HCT116 (cell line): ENCODE results near the gene DCTN5. TPM values are rescaled to one million over a fixed set of nuclear protein-coding genes. Genes with fewer than 3 reads are reported as not detected.

Experiments
- ATAC-seq: fragments of 200-7000 bp; cut with Tn5 transposase; 2 replicates; pipeline ENCODE4 v1.9.1; 2020; ENCODE audit warnings: mild to moderate bottlenecking, moderate library complexity
- BruUV-seq: library from RNA; stranded (reverse); fragments of 400-500 nt; replicated peaks from 2 replicates; lab custom pipeline; 2021; lab: Mats Ljungman, UMichigan
- CTCF ChIA-PET: fragments of 300-600 bp; sonication (Branson Sonifier 250); formaldehyde crosslinking; loops from one replicate; lab custom pipeline; 2021; ENCODE audit warnings: antibody characterized with exemption; lab: Charles Lee
- POLR2A ChIA-PET: fragments of 300-600, 350-600 bp; sonication (Branson Sonifier 250); formaldehyde crosslinking; loops from one replicate; lab custom pipeline; 2021; ENCODE audit warnings: antibody characterized with exemption; lab: Charles Lee
- RAD21 ChIA-PET, 2 experiments: fragments of 300-600 bp; sonication (Branson Sonifier 250); formaldehyde crosslinking; loops; one replicate each; lab custom pipeline; 2023; ENCODE audit warnings: low total read pairs in 2 of 2; ENCODE audit not compliant: uncharacterized antibody in 2 of 2, unreplicated experiment in 2 of 2, low non-redundant PET in 1 of 2; lab: Charles Lee
- DNase-seq: peaks from one replicate; pipeline ENCODE4 v3.0.0-alpha.2; 2010; ENCODE audit warnings: low read depth, low spot score
- H2AFZ ChIP-seq: fragments of 200-600 bp; shearing (Covaris generic), sonication (generic); 2 replicates; pipeline ENCODE4 v1.6.1; 2017; ENCODE audit warnings: low read depth, mixed run types, mixed read lengths, antibody characterized with exemption, low read length; ENCODE audit not compliant: poor library complexity, severe bottlenecking
- H3K27ac ChIP-seq: 2 replicates; pipeline ENCODE4 v1.5.1; 2012; ENCODE audit warnings: low read depth, low read length
- H3K27me3 ChIP-seq: fragments of 200-600 bp; sonication (generic); 2 replicates; pipeline ENCODE4 v1.6.1; 2016; ENCODE audit warnings: mixed run types, low read length, mixed read lengths; ENCODE audit not compliant: insufficient read depth
- H3K36me3 ChIP-seq, 2 experiments: fragments of 200-500 bp in 1 of 2; fragments of 200-600 bp in 1 of 2; sonication (Bioruptor generic) in 1 of 2; sonication (generic) in 1 of 2; 2 replicates each; pipeline versions ENCODE4 v1.5.1 to v1.6.1; 2014 to 2016; ENCODE audit warnings: low read length in 2 of 2, inconsistent platforms in 1 of 2, mixed read lengths in 1 of 2, mixed run types in 1 of 2; ENCODE audit not compliant: insufficient read depth in 2 of 2, control insufficient read depth in 1 of 2
- H3K4me1 ChIP-seq, 2 experiments: fragments of 200-600 bp in 1 of 2; sonication (generic) in 1 of 2; 2 replicates each; pipeline versions ENCODE4 v1.5.1 to v1.6.1; 2012 to 2017; ENCODE audit warnings: low read length in 2 of 2, inconsistent platforms in 1 of 2, mild to moderate bottlenecking in 1 of 2, mixed read lengths in 1 of 2, mixed run types in 1 of 2, moderate library complexity in 1 of 2; ENCODE audit not compliant: insufficient read depth in 2 of 2, control insufficient read depth in 1 of 2
- H3K4me2 ChIP-seq: fragments of 200-600 bp; sonication (generic); 2 replicates; pipeline ENCODE4 v1.6.1; 2017; ENCODE audit warnings: mixed run types, low read length, mixed read lengths
- H3K4me3 ChIP-seq, 2 experiments: fragments of 200-600 bp in 1 of 2; sonication (generic) in 1 of 2; replicated peaks in 1 of 2; 2 replicates each; pipeline ENCODE4 v1.5.1; 2011 to 2016; ENCODE audit warnings: low read length in 2 of 2, control low read depth in 1 of 2, low read depth in 1 of 2, mild to moderate bottlenecking in 1 of 2, mixed read lengths in 1 of 2, mixed run types in 1 of 2
- H3K79me2 ChIP-seq: fragments of 200-600 bp; sonication (generic); 2 replicates; pipeline ENCODE4 v1.6.1; 2017; ENCODE audit warnings: mild to moderate bottlenecking, mixed run types, low read length, moderate library complexity, mixed read lengths; ENCODE audit not compliant: insufficient read depth
- H3K9ac ChIP-seq: fragments of 200-600 bp; sonication (generic); 2 replicates; pipeline ENCODE4 v1.6.1; 2016; ENCODE audit warnings: low read length, mixed read lengths
- H3K9me2 ChIP-seq: fragments of 200-600 bp; sonication (generic), shearing (Covaris generic); 2 replicates; pipeline ENCODE4 v1.6.1; 2017; ENCODE audit warnings: mixed run types, mild to moderate bottlenecking, moderate library complexity; ENCODE audit not compliant: insufficient read depth
- H3K9me3 ChIP-seq, 2 experiments: fragments of 200-500 bp in 1 of 2; fragments of 200-600 bp in 1 of 2; sonication (Bioruptor generic) in 1 of 2; sonication (generic) in 1 of 2; 2 replicates each; pipeline ENCODE4 v1.6.1; 2014 to 2017; ENCODE audit warnings: low read length in 2 of 2, mixed read lengths in 2 of 2, inconsistent platforms in 1 of 2, low read depth in 1 of 2, mild to moderate bottlenecking in 1 of 2, mixed run types in 1 of 2, moderate library complexity in 1 of 2; ENCODE audit not compliant: control insufficient read depth in 1 of 2, insufficient read depth in 1 of 2
- H4K20me1 ChIP-seq: fragments of 200-600 bp; sonication (generic), shearing (Covaris generic); 2 replicates; pipeline ENCODE4 v1.6.1; 2017; ENCODE audit warnings: mixed run types, mild to moderate bottlenecking, moderate library complexity; ENCODE audit not compliant: insufficient read depth
- CBX3 ChIP-seq: IDR thresholded peaks from 2 replicates; pipeline ENCODE4 v1.6.1; 2012; ENCODE audit warnings: low read depth
- EGR1 ChIP-seq: IDR thresholded peaks from 2 replicates; pipeline ENCODE4 v1.6.1; 2012; ENCODE audit warnings: low read depth
- ELF1 ChIP-seq: IDR thresholded peaks from 2 replicates; pipeline ENCODE4 v1.6.1; 2012; ENCODE audit warnings: low read depth, borderline replicate concordance
- EZH2 ChIP-seq: fragments of 200-600 bp; sonication (generic); IDR thresholded peaks from 2 replicates; pipeline ENCODE4 v1.6.1; 2017; ENCODE audit warnings: antibody characterized with exemption, mixed run types
- EZH2phosphoT487 ChIP-seq: fragments of 200-600 bp; IDR thresholded peaks from 2 replicates; pipeline ENCODE4 v1.6.1; 2018; ENCODE audit warnings: antibody characterized with exemption, borderline replicate concordance
- JUND ChIP-seq: IDR thresholded peaks from 2 replicates; pipeline ENCODE4 v1.6.1; 2012
- MAX ChIP-seq: IDR thresholded peaks from 2 replicates; pipeline ENCODE4 v1.6.1; 2012
- POLR2A ChIP-seq: IDR thresholded peaks from 2 replicates; pipeline ENCODE4 v1.7.0; 2011; ENCODE audit warnings: borderline replicate concordance; ENCODE audit not compliant: insufficient read depth, insufficient read length; ENCODE audit errors: extremely low read depth
- POLR2AphosphoS5 ChIP-seq: IDR thresholded peaks from 2 replicates; pipeline ENCODE4 v1.6.1; 2011; ENCODE audit warnings: mild to moderate bottlenecking, low read depth, low read length, moderate library complexity
- RAD21 ChIP-seq: IDR thresholded peaks from 2 replicates; pipeline ENCODE4 v1.6.1; 2012; ENCODE audit warnings: low read depth, mild to moderate bottlenecking
- REST ChIP-seq: IDR thresholded peaks from 2 replicates; pipeline ENCODE4 v1.6.1; 2012; ENCODE audit warnings: low read depth
- SIN3A ChIP-seq: IDR thresholded peaks from 2 replicates; pipeline ENCODE4 v1.6.1; 2012; ENCODE audit warnings: low read depth
- SRF ChIP-seq: IDR thresholded peaks from 2 replicates; pipeline ENCODE4 v1.6.1; 2012; ENCODE audit warnings: low read depth
- YY1 ChIP-seq: IDR thresholded peaks from 2 replicates; pipeline ENCODE4 v1.6.1; 2011; ENCODE audit warnings: low read length, low read depth, moderate library complexity, mild to moderate bottlenecking; ENCODE audit not compliant: insufficient replicate concordance; ENCODE audit errors: extremely low read depth
- ZFX ChIP-seq: fragments of 450-650 bp; IDR thresholded peaks from 2 replicates; pipeline ENCODE4 v1.6.1; 2017
- intact Hi-C: fragments of 100-400 bp; cut with micrococcal nuclease; formaldehyde crosslinking; loops from 2 replicates; pipeline ENCODE4 v1.10.0; 2022
- total RNA-seq: library from RNA; stranded (reverse); gene quantifications from one replicate; pipeline ENCODE4 v1.2.1, GENCODE V29; 2021; ENCODE audit not compliant: unreplicated experiment
- TF ChIP-seq, protein P1 (sequence below): IDR thresholded peaks from 2 replicates; pipeline ENCODE4 v1.6.1; 2011; ENCODE audit warnings: mild to moderate bottlenecking, low read length, moderate library complexity; ENCODE audit not compliant: insufficient replicate concordance; ENCODE audit errors: extremely low read depth
- TF ChIP-seq, protein P2 (sequence below), 3 experiments: fragments of 200-600 bp in 1 of 3; sonication (generic) in 1 of 3; IDR thresholded peaks in 2 of 3; conservative IDR thresholded peaks in 1 of 3; 2 replicates each; pipeline ENCODE4 v1.5.1; 2012 to 2017; ENCODE audit warnings: low read depth in 2 of 3, low read length in 2 of 3, antibody characterized with exemption in 1 of 3, borderline replicate concordance in 1 of 3, control low read depth in 1 of 3, mild to moderate bottlenecking in 1 of 3, mixed read lengths in 1 of 3, mixed run types in 1 of 3, moderate library complexity in 1 of 3; ENCODE audit not compliant: insufficient read depth in 1 of 3

Gene DCTN5
- total RNA-seq, 1 experiment from 2014 or later, result 42.9 TPM

DNA sequence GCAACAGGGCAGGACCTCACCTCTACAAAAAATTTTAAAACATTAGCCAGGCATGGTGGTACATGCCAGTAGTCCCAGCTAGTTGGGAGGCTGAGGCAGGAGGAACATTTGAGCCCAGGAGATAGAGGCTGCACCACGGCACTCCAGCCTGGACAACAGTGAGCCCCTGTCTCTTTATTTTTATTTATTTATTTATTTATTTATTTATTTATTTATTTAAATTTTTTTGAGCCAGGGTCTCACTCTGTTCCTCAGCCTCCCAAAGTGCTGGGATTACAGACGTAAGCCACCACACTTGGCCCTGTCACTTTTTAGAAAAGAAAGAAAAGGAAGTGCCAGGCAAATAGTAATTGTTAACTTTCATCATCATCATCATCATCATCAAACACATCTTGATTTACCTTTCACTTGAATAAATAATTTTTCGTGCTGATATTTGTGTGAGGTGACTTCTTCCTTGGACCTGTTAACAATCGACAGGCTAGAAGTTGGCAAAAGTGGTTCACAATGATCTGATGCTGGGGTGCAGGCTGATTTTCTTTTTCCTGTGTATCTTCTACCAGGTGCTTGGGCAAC is 6.7 kb upstream of the DCTN5 start:
- no peak for ATAC-seq
- Histone ChIP-seq H3K4me2 (no peak overlapping the region), H3K9ac (no peak overlapping the region), H3K4me3 (no peak overlapping the region), H3K4me1 (no peaks in the 10 kb centered on the region), H4K20me1 (no peaks in the 10 kb centered on the region), H3K36me3 (peaks cover 21 to 24% of the 10 kb centered on the region in 2 experiments)
- RAD21 ChIA-PET, result no interaction called here
- TF ChIP-seq, protein P1, sequence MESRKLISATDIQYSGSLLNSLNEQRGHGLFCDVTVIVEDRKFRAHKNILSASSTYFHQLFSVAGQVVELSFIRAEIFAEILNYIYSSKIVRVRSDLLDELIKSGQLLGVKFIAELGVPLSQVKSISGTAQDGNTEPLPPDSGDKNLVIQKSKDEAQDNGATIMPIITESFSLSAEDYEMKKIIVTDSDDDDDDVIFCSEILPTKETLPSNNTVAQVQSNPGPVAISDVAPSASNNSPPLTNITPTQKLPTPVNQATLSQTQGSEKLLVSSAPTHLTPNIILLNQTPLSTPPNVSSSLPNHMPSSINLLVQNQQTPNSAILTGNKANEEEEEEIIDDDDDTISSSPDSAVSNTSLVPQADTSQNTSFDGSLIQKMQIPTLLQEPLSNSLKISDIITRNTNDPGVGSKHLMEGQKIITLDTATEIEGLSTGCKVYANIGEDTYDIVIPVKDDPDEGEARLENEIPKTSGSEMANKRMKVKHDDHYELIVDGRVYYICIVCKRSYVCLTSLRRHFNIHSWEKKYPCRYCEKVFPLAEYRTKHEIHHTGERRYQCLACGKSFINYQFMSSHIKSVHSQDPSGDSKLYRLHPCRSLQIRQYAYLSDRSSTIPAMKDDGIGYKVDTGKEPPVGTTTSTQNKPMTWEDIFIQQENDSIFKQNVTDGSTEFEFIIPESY, result no peak
- TF ChIP-seq JUND (no peak), SIN3A (no peak), CBX3 (no peak), ELF1 (no peak), EZH2phosphoT487 (no peak), POLR2A (no peak), MAX (no peak), POLR2AphosphoS5 (no peak), EZH2 (no peak), RAD21 (no peak), REST (no peak), YY1 (no peak), SRF (no peak), EGR1 (no peak), ZFX (no peak)
- TF ChIP-seq, protein P2, sequence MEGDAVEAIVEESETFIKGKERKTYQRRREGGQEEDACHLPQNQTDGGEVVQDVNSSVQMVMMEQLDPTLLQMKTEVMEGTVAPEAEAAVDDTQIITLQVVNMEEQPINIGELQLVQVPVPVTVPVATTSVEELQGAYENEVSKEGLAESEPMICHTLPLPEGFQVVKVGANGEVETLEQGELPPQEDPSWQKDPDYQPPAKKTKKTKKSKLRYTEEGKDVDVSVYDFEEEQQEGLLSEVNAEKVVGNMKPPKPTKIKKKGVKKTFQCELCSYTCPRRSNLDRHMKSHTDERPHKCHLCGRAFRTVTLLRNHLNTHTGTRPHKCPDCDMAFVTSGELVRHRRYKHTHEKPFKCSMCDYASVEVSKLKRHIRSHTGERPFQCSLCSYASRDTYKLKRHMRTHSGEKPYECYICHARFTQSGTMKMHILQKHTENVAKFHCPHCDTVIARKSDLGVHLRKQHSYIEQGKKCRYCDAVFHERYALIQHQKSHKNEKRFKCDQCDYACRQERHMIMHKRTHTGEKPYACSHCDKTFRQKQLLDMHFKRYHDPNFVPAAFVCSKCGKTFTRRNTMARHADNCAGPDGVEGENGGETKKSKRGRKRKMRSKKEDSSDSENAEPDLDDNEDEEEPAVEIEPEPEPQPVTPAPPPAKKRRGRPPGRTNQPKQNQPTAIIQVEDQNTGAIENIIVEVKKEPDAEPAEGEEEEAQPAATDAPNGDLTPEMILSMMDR (IDR thresholded peaks at IDR 0.05 in 2 of 3, conservative IDR thresholded peaks at IDR 0.05 in 1 of 3; ENCODE audit: borderline replicate concordance in 1 of 3, insufficient read depth in 1 of 3, low read depth in 2 of 3, low read length in 2 of 3), result no peak
- TF ChIP-seq, all 23 proteins: peak for 0
- Histone ChIP-seq H3K27ac (no peak overlapping the region), H3K79me2 (peaks cover 19% of the 10 kb centered on the region), H2AFZ (no peak overlapping the region), H3K9me3 (no peaks in the 10 kb centered on the region), H3K27me3 (no peaks in the 10 kb centered on the region), H3K9me2 (no peaks in the 10 kb centered on the region)
- CTCF ChIA-PET, result no interaction called here
- POLR2A ChIA-PET, result no interaction called here
- intact Hi-C loops, result no loop called here
- no TSS peak for BruUV-seq
- no peak for DNase-seq
